ENCODE data around the gene ARCN1.

- TF ChIP-seq CTCF (conservative IDR thresholded peaks at IDR 0.05; ENCODE audit: low read depth, low read length) (no peak), EZH2 (IDR thresholded peaks at IDR 0.05; ENCODE audit: low read length, unreplicated experiment) (no peak), EZH2phosphoT487 (IDR thresholded peaks at IDR 0.05; ENCODE audit: borderline replicate concordance, low read length) (no peak)
These were observed 50.4 kb downstream of the ARCN1 start for GRCh38 chr11:118622376-118623268.
